GM18499 (cell line): ENCODE measurements around the gene RPS6KA2.
"Not testable (repeated sequence)": the region's sequence is repeated elsewhere in the genome, so short reads cannot be mapped to it uniquely, and the experiment has no call there.

Experiments
- ATAC-seq: cut with Tn5 transposase; IDR thresholded peaks from one replicate; pipeline ENCODE4 v1.9.1; 2021; ENCODE audit warnings: moderate number of reproducible peaks; ENCODE audit not compliant: insufficient read depth, unreplicated experiment

RPS6KA2 gene

GRCh38 chr6:166636191-166636933 is 9.3 kb upstream of the RPS6KA2 start:
- no peak for ATAC-seq

GRCh38 chr6:166635013-166635970 is 8.2 kb upstream of the RPS6KA2 start:
- no peak for ATAC-seq

GRCh38 chr6:166634581-166634980 is 7.5 kb upstream of the RPS6KA2 start:
- ATAC-seq = not testable (repeated sequence)

- no peak for ATAC-seq
These were observed 6.9 kb upstream of the RPS6KA2 start for GRCh38 chr6:166633732-166634535.

- ATAC-seq = no peak
These were observed 5.7 kb upstream of the RPS6KA2 start for GRCh38 chr6:166632731-166633130.

GRCh38 chr6:166630462-166630861 is 3.4 kb upstream of the RPS6KA2 start:
- ATAC-seq = no peak

GRCh38 chr6:166629628-166630027 is 2.6 kb upstream of the RPS6KA2 start:
- ATAC-seq = no peak

GRCh38 chr6:166627875-166628801 is 1.1 kb upstream of the RPS6KA2 start:
- ATAC-seq = peak; percentile 20

GRCh38 chr6:166626177-166627032 is 646 bp downstream of the RPS6KA2 start:
- peak; percentile 1 for ATAC-seq

- ATAC-seq = no peak
These were observed 1.7 kb downstream of the RPS6KA2 start for GRCh38 chr6:166625356-166625755.

GRCh38 chr6:166624275-166624674 is 2.8 kb downstream of the RPS6KA2 start:
- ATAC-seq = no peak

- ATAC-seq = no peak
These were observed 3.7 kb downstream of the RPS6KA2 start for GRCh38 chr6:166623318-166623717.

GRCh38 chr6:166621114-166621540 is 5.9 kb downstream of the RPS6KA2 start:
- ATAC-seq = no peak

- ATAC-seq = no peak
These were observed 6.5 kb downstream of the RPS6KA2 start for GRCh38 chr6:166620478-166621113.

- no peak for ATAC-seq
These were observed 7.1 kb downstream of the RPS6KA2 start for GRCh38 chr6:166619912-166620311.

- ATAC-seq = no peak
These were observed 7.9 kb downstream of the RPS6KA2 start for GRCh38 chr6:166618866-166619761.

- ATAC-seq = no peak
These were observed 8.8 kb downstream of the RPS6KA2 start for GRCh38 chr6:166618251-166618650.
